ENCODE data around the gene SEMA5B. TPM values are rescaled to one million over a fixed set of nuclear protein-coding genes. Genes with fewer than 3 reads are reported as not detected.
A peak's percentile ranks its signal among the peaks of the same experiment; 100 is the strongest.

The SEMA5B gene
- polyA plus RNA-seq, 1 of the 3 experiments (the other 2 are of a cell fraction) = 0.43 TPM

- 32% methylated on average over 5 of the region's 5 CpGs for WGBS (ENCODE audit: low lambda C conversion rate)
These were observed 108.8 kb downstream of the SEMA5B start for GRCh38 chr3:122918576-122919290.

GRCh38 chr3:122917412-122917811 lies 110.2 kb downstream of the SEMA5B start:
- Histone ChIP-seq H3K27ac (ENCODE audit: low read depth in 2 of 2, low read length in 1 of 2) (no peak overlapping the region), H3K4me1 (ENCODE audit: control insufficient read depth in 1 of 2, insufficient read depth in 2 of 2, low read depth in 1 of 2, low read length in 1 of 2) (no peaks in the 10 kb centered on the region), H3K9me2 (no peaks in the 10 kb centered on the region), H3K4me3 (ENCODE audit: low read depth in 2 of 2, low read length in 1 of 2) (no peak overlapping the region), H3K36me3 (replicated peaks in 1 of 2; ENCODE audit: control insufficient read depth in 1 of 2, insufficient read depth in 2 of 2, low read length in 1 of 2) (no peaks in the 10 kb centered on the region), H3K4me2 (no peak overlapping the region), H3K27me3 (ENCODE audit: insufficient read depth) (no peaks in the 10 kb centered on the region; the same call in 1 of the 2 replicates), H3K9me3 (no peaks in the 10 kb centered on the region), H3F3A (replicated peaks; ENCODE audit: insufficient read depth) (no peaks in the 10 kb centered on the region), H3K9ac (no peak overlapping the region), H2AFZ (ENCODE audit: low read depth) (no peak overlapping the region), H3K79me2 (ENCODE audit: insufficient read depth) (no peaks in the 10 kb centered on the region), H4K20me1 (ENCODE audit: insufficient read depth) (no peaks in the 10 kb centered on the region)
- ChIA-PET CTCF (interaction anchor here (3.1 kb wide), 1 partner anchor 25 kb away, joined by 13 read pairs; no protein-coding TSS in a partner anchor), POLR2A (no interaction called here)
- WGBS (ENCODE audit: low lambda C conversion rate) = 47% methylated on average over 4 of the region's 4 CpGs
- no peak for DNase-seq
- no peak for TF ChIP-seq IRF3 (IDR thresholded peaks at IDR 0.05; ENCODE audit: low read depth, low read length)
- TF ChIP-seq YY1 (IDR thresholded peaks at IDR 0.05; ENCODE audit: low read depth) = no peak
- TF ChIP-seq FOSL2 (IDR thresholded peaks at IDR 0.05; ENCODE audit: borderline replicate concordance, low read depth) = no peak
- no peak for TF ChIP-seq NRF1 (IDR thresholded peaks at IDR 0.05; ENCODE audit: low read depth, low read length)
- TF ChIP-seq CHD2 (IDR thresholded peaks at IDR 0.05; ENCODE audit: low read length, partially characterized antibody) = no peak
- no peak for TF ChIP-seq TEAD4 (IDR thresholded peaks at IDR 0.05; ENCODE audit: borderline replicate concordance, insufficient read depth)
- no peak for TF ChIP-seq RXRA (IDR thresholded peaks at IDR 0.05; ENCODE audit: borderline replicate concordance, low read depth)
- no peak for TF ChIP-seq EZH2phosphoT487 (IDR thresholded peaks at IDR 0.05; ENCODE audit: borderline replicate concordance, low read depth)
- no peak for TF ChIP-seq USF1 (IDR thresholded peaks at IDR 0.05; ENCODE audit: borderline replicate concordance, low read depth)
- no peak for TF ChIP-seq MEF2A (IDR thresholded peaks at IDR 0.05; ENCODE audit: borderline replicate concordance, low read depth)

More at GRCh38 chr3:122918576-122919290, 108.8 kb downstream of the SEMA5B start:
- Histone ChIP-seq H3K4me1 (ENCODE audit: control insufficient read depth in 1 of 2, insufficient read depth in 2 of 2, low read depth in 1 of 2, low read length in 1 of 2) (no peaks in the 10 kb centered on the region), H3K27ac (ENCODE audit: low read depth in 2 of 2, low read length in 1 of 2) (no peak overlapping the region), H3K9me3 (no peaks in the 10 kb centered on the region), H3K4me2 (no peak overlapping the region), H3K79me2 (ENCODE audit: insufficient read depth) (no peaks in the 10 kb centered on the region), H3F3A (replicated peaks; ENCODE audit: insufficient read depth) (no peaks in the 10 kb centered on the region), H2AFZ (ENCODE audit: low read depth) (no peak overlapping the region), H3K27me3 (ENCODE audit: insufficient read depth) (no peaks in the 10 kb centered on the region; the same call in 1 of the 2 replicates), H3K9ac (no peak overlapping the region), H3K36me3 (replicated peaks in 1 of 2; ENCODE audit: control insufficient read depth in 1 of 2, insufficient read depth in 2 of 2, low read length in 1 of 2) (no peaks in the 10 kb centered on the region), H3K4me3 (ENCODE audit: low read depth in 2 of 2, low read length in 1 of 2) (no peak overlapping the region), H3K9me2 (no peaks in the 10 kb centered on the region), H4K20me1 (ENCODE audit: insufficient read depth) (no peaks in the 10 kb centered on the region)
- ChIA-PET CTCF (interaction anchor here (3.1 kb wide), 1 partner anchor 24 kb away, joined by 13 read pairs; no protein-coding TSS in a partner anchor), POLR2A (no interaction called here)
- peak; percentile 94 for TF ChIP-seq REST (IDR thresholded peaks at IDR 0.05; ENCODE audit: low read depth, low read length)
- no peak for TF ChIP-seq IRF3 (IDR thresholded peaks at IDR 0.05; ENCODE audit: low read depth, low read length)
- no peak for DNase-seq
